Adrenal gland (tissue), 5 donors: ENCODE results near the gene THRB.

Experiments used
- POLR2A ChIP-seq, 2 donors: fragments of 450-650 bp; IDR thresholded peaks; one replicate each; pipeline ENCODE4 v1.6.1; 2017; ENCODE audit warnings: antibody characterized with exemption in 2 of 2, mild to moderate bottlenecking in 2 of 2, moderate library complexity in 1 of 2
- TF ChIP-seq, protein P1 (sequence below), 6 experiments: fragments of 450-650 bp in 4 of 6; fragments of 200-600 bp in 2 of 6; sonication (generic) in 1 of 6; IDR thresholded peaks; 1 replicate in 5 of 6; 2 replicates in 1 of 6; pipeline versions ENCODE4 v1.5.1 to v1.8.0; 2016 to 2021; ENCODE audit warnings: antibody characterized with exemption in 6 of 6, mild to moderate bottlenecking in 2 of 6, moderate library complexity in 1 of 6
- donor health status: DM: no; HTN: no; CAD: no.

DNA sequence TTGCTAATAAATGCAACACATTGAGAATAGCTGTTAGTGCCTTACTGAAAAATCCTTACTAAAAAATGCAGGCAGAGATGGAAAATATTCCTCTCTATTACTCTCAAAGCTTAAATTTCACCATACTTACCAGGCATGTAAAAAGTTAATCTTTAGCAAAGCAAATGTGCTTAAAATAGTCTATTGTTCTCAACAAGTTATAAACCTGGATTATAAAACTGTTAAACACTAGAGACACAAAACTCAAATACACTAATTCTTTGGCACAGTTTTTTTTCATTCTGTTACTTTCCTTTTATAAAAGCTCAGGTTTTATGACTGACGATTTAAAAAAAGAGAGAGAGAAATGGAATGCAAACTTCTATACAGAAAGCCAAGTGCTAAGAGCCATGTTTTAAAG is 119.8 kb downstream of the THRB start:
- TF ChIP-seq, protein P1, sequence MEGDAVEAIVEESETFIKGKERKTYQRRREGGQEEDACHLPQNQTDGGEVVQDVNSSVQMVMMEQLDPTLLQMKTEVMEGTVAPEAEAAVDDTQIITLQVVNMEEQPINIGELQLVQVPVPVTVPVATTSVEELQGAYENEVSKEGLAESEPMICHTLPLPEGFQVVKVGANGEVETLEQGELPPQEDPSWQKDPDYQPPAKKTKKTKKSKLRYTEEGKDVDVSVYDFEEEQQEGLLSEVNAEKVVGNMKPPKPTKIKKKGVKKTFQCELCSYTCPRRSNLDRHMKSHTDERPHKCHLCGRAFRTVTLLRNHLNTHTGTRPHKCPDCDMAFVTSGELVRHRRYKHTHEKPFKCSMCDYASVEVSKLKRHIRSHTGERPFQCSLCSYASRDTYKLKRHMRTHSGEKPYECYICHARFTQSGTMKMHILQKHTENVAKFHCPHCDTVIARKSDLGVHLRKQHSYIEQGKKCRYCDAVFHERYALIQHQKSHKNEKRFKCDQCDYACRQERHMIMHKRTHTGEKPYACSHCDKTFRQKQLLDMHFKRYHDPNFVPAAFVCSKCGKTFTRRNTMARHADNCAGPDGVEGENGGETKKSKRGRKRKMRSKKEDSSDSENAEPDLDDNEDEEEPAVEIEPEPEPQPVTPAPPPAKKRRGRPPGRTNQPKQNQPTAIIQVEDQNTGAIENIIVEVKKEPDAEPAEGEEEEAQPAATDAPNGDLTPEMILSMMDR (IDR thresholded peaks at IDR 0.05): no peak
- no peak for TF ChIP-seq POLR2A (IDR thresholded peaks at IDR 0.05)
